AG10803 (cell line): ENCODE data around the gene FNDC8.

Experiments used
- DNase-seq: peaks from one replicate; pipeline ENCODE4 v3.0.0; 2010; ENCODE audit warnings: low read depth
- H3K4me3 ChIP-seq: 2 replicates; pipeline ENCODE4 v1.5.1; 2011; ENCODE audit warnings: mild to moderate bottlenecking, low read length, control low read depth
- CTCF ChIP-seq: conservative IDR thresholded peaks from 2 replicates; pipeline ENCODE4 v1.5.1; 2011; ENCODE audit warnings: mild to moderate bottlenecking, low read length, control low read depth, inconsistent platforms

The FNDC8 gene

GRCh38 chr17:35080536-35080935 lies 40.9 kb upstream of the FNDC8 start:
- no peak for DNase-seq
- no peak for TF ChIP-seq CTCF
- H3K4me3 ChIP-seq = no peak overlapping the region

- DNase-seq = no peak
- no peak for TF ChIP-seq CTCF
- no peak overlapping the region for H3K4me3 ChIP-seq
These were observed 39.8 kb upstream of the FNDC8 start for GRCh38 chr17:35081638-35082037.

GRCh38 chr17:35082073-35082657 lies 39.2 kb upstream of the FNDC8 start:
- no peak overlapping the region for H3K4me3 ChIP-seq
- DNase-seq = peak; percentile 78
- no peak for TF ChIP-seq CTCF

GRCh38 chr17:35083071-35083470 lies 38.3 kb upstream of the FNDC8 start:
- H3K4me3 ChIP-seq = no peak overlapping the region
- TF ChIP-seq CTCF = no peak
- no peak for DNase-seq

GRCh38 chr17:35084987-35085386 lies 36.4 kb upstream of the FNDC8 start:
- H3K4me3 ChIP-seq = no peak overlapping the region
- TF ChIP-seq CTCF = no peak
- no peak for DNase-seq

- DNase-seq = no peak
- TF ChIP-seq CTCF = no peak
- no peak overlapping the region for H3K4me3 ChIP-seq
These were observed 35.3 kb upstream of the FNDC8 start for GRCh38 chr17:35086164-35086563.

- H3K4me3 ChIP-seq = no peak overlapping the region
- no peak for TF ChIP-seq CTCF
- DNase-seq = no peak
These were observed 34.4 kb upstream of the FNDC8 start for GRCh38 chr17:35086931-35087573.
